ENCODE data around the gene MYO7A.

The MYO7A gene

GRCh38 chr11:77187776-77188632, 60.0 kb downstream of the MYO7A start:
- peak; percentile 68 for DNase-seq

DNA sequence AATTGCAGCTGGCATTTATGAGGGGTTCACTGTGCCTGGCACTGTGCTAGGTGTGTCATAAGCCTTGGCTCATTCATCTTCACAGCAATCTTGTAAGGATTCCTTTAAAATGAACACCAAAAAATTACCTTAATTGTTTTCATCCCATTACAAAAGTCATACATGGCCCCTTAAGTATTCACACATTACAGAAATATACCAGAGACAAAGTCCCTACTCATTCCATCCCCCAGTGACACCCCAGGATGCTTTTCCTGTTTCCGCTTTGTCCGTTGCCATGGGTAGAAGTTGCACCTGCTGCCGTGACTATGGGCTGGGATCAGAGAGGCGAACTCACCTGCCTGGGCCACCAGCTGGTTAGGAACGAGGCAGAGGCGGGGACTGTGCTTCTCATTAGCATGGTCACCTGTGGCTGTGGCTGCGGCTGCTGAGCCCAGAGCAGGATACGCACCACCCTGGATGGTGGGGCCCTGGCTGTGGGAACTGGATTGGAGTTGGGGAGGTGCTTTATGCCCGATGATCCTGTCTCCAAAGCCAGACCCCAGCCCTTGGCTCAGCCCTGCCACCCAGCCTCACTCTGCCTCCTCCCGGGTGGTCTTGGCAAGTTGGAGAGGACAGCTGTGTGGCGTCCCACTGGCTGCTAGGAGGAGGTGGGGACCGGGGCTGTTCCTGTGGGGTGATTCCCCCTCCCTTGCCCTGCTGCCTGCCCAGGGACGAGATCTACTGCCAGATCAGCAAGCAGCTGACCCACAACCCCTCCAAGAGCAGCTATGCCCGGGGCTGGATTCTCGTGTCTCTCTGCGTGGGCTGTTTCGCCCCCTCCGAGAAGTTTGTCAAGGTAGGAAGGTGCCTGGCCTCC, 60.8 kb downstream of the MYO7A start:
- no peak for DNase-seq

DNA sequence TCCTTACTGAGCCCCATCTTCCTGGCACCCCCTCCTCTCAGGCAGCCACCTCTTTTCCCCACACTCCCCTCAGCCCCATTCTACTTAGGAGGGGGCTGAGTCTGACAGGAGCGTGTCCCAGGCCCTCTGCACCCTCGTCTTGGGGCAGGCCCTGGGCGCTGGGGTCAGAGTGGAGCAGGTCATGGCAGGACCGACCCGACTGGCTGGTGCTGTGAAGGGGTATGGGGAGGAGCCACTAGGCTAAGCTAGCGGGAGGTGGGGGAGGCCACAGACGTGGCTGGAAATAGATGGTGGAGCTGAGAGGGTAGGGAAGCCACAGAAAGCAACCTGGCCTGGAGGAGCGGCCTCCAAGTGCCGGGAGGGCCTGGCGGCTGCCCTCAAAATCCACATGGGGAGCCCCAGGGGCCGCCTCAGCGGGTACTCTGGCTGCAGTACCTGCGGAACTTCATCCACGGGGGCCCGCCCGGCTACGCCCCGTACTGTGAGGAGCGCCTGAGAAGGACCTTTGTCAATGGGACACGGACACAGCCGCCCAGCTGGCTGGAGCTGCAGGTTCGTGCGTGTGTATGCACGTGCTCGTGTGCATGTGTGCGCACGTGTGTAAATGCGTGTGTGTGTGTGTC, 61.7 kb downstream of the MYO7A start:
- DNase-seq: no peak

DNA sequence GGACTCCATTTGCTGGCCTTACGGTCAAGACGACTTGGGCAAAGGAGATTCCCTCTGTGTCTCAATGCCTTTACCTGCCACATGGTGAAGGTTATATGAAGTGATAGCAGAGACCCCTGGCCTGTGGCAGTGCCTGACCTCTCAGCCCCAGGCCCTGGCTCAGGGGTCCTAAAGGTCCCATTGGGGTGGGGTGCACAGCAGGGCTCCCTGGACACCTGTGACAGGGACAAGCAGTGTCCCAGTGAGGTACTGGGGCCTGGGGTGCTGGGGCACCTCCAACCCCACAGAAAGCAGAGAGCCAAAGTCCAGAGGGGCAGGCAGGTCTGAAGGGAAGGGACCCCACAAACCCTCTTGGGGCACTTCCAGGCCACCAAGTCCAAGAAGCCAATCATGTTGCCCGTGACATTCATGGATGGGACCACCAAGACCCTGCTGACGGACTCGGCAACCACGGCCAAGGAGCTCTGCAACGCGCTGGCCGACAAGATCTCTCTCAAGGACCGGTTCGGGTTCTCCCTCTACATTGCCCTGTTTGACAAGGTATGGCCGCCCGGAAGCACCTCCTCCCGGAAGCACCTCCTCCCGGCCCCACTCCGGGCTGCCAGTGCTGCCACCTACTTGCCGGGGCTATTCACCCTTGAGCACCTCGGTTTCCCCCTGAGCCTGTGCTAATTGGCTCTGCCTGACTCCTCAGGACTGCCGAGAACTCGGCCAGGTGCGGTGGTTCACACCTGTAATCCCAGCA, 62.5 kb downstream of the MYO7A start:
- no peak for DNase-seq

- DNase-seq: no peak
Observed at GRCh38 chr11:77191429-77191822, 63.4 kb downstream of the MYO7A start.

GRCh38 chr11:77191823-77192495, 63.9 kb downstream of the MYO7A start:
- peak; percentile 40 for DNase-seq

- DNase-seq: no peak
Observed at GRCh38 chr11:77193167-77193566, 65.1 kb downstream of the MYO7A start.

DNA sequence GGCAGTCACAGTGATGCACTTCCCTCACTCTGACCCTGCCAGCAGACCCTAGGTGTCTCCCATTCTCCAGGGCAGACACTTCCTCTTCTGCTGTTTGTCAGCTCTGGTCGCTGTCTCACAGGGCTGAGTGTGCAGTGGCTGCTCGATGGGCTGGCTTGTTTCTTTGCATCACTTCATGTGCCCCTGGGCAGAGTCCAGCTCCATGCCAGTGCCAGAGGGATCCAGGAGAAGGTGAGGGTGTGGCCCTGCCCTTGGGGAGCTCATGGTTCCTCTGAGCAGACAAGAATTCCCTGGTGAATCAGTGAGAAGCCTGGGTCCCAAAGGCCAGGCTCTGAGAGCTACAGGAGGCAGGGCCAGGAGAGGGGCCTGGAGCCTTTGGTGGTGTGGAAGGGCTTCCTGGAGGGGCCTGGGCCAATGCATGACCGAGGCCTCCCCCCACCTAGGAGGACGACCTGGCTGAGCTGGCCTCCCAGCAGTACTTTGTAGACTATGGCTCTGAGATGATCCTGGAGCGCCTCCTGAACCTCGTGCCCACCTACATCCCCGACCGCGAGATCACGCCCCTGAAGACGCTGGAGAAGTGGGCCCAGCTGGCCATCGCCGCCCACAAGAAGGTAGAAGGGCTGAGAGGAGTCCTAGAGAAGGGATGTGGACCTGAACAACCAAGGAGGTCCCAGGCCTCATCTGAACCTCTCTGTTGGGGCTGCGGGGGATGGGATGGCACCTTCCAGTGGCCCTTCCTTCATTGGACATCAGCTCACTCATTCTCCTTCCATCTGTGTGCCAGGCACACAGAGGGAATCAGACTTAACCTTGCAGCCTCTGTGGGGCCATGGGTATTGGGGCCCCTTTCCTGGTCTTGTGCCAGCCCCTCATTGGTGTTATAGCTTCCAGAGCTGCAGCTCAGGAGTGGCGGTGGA, 66.1 kb downstream of the MYO7A start:
- DNase-seq: no peak

- DNase-seq: no peak
Observed at GRCh38 chr11:77195071-77195755, 67.2 kb downstream of the MYO7A start.

GRCh38 chr11:77196961-77197360, 68.9 kb downstream of the MYO7A start:
- no peak for DNase-seq

DNA sequence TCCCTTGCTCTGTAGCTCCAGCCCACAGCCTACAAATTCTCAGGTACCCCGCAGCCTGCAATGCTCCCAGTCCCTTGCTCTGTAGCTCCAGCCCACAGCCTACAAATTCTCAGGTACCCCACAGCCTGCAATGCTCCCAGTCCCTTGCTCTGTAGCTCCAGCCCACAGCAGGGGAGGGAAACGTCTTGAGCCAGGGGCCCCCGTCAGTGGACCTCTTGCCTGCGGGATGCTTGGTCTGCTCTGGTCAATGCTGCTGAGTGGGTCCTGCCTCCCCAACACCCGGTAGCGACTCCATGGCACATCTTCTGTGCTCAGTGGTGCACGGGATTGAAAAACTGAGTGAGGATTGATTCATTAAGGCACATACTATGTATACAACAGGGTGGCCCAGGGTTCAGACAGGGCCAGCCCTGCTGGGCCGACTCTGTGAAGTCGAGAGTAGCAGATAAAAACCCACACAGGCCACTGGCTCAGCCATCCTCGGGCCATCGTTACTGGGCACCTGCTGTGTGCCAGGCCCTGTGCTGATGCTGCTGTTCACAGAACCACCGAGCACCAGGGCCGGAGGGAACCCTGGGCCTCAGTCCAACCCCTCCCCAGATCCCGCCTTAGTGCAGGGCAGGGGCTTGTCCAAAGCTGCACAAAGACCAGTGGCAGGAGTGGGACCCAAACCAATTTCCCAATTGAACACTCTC, 69.7 kb downstream of the MYO7A start:
- no peak for DNase-seq

GRCh38 chr11:77198440-77198849, 70.4 kb downstream of the MYO7A start:
- no peak for DNase-seq

- no peak for DNase-seq
Observed at GRCh38 chr11:77199137-77199745, 71.2 kb downstream of the MYO7A start.

DNA sequence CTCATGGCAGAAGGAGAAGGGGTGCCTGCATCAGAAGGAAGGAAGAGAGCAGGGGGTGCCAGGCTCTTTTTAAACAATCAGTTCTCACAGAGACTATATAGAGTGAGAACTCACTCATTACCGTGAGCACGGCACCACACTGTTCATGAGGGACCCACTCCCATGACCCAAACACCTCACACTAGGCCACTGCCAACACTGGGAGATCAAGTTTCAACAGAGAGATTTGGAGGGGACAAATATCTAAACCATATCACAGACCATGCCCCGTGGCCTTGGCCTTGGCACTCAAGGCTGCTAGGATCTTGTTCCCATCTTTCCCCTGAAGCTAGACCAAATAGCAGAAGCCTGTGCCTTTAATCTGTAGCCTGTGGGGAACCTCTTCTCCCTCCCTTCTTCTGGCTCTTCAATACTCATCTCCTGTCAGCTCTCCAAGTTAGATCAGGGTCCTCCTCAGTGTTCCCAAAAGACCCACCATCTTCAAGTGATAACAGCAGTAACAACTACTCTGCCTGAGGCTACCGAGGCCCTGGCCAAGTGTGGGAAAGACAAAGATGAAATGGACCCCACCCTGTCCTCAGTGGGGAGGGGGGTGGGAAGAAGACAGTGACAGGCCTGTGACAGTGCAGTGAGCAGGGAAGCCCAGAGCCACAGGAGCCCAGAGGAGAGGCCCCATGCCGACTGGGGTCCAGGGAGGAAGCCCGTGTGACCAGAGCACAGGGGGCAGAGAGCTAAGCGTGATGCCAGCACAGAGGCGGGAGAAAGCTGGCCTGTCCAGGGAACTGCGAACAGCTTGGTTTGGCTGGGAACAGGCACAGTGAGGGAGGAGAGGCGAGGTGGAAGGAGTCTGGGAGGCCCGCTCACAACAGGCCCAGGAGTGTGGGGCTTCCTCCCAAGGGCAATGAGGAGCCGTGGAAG, 72.6 kb downstream of the MYO7A start:
- DNase-seq: no peak

DNA sequence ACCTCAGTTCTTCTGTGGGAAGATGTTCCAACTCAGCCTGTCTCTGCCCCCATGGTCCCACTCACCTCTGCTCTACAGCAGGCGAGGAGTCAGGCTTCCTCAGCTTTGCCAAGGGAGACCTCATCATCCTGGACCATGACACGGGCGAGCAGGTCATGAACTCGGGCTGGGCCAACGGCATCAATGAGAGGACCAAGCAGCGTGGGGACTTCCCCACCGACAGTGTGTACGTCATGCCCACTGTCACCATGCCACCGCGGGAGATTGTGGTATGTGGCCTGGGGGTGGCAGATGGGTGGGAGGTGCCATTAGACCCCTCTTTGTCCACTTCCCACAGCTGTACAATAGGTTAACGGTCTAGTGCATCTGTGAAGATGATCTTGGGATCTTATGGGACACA, 73.3 kb downstream of the MYO7A start:
- DNase-seq: no peak

- DNase-seq: no peak
Observed at GRCh38 chr11:77201991-77202841, 74.2 kb downstream of the MYO7A start.

All from fibroblast of upper back skin (primary cell).